ENCODE results near the gene GALNT8. TPM values are rescaled to one million over a fixed set of nuclear protein-coding genes. Genes with fewer than 3 reads are reported as not detected.
"Not testable (repeated sequence)": the region's sequence is repeated elsewhere in the genome, so short reads cannot be mapped to it uniquely, and the experiment has no call there.

GALNT8 gene
- polyA plus RNA-seq, 4 donors = 0.67 to 14.4 (median 6.8) TPM; not detected in 1

DNA sequence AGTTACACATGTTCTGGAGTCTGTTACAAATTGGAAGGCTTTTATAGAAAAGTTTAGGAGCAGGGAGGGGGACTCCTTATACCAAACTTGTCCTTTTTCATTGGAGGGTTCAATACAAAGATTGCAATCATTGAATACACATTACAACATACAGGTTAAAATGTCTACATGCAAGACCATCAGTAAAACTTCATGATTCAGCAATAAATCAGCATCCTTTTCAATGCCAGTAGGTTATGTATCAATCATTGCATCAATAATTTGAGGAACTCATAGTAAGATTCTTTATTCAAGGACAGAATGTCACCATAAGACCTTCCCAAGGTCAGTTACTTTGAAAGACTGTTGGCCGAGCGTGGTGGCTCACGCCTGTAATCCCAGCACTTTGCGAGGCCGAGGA, 16.5 kb upstream of the GALNT8 start:
- no peak for DNase-seq
- H3K36me3 ChIP-seq (ENCODE audit: control insufficient read depth in 3 of 3, insufficient read depth in 2 of 3, low read depth in 1 of 3, low read length in 3 of 3) = no peaks in the 10 kb centered on the region
- H3K27me3 ChIP-seq (ENCODE audit: control insufficient read depth in 3 of 3, insufficient read depth in 3 of 3, low read length in 3 of 3) = no peaks in the 10 kb centered on the region
- WGBS, 3 donors = 92 to 99% (median 94%) methylated on average over 5 of the region's 5 CpGs
- no peak overlapping the region for H3K27ac ChIP-seq (ENCODE audit: low read depth in 1 of 3, low read length in 2 of 3)
- no peaks in the 10 kb centered on the region for H3K9me3 ChIP-seq (ENCODE audit: control insufficient read depth in 2 of 2, insufficient read depth in 1 of 2, low read depth in 1 of 2, low read length in 1 of 2)
- H3K4me1 ChIP-seq (ENCODE audit: control insufficient read depth in 3 of 3, insufficient read depth in 2 of 3, low read depth in 1 of 3, low read length in 2 of 3) = no peaks in the 10 kb centered on the region
- no peak for FAIRE-seq
- no peak overlapping the region for H3K4me3 ChIP-seq (ENCODE audit: low read depth in 1 of 3, low read length in 3 of 3)

DNA sequence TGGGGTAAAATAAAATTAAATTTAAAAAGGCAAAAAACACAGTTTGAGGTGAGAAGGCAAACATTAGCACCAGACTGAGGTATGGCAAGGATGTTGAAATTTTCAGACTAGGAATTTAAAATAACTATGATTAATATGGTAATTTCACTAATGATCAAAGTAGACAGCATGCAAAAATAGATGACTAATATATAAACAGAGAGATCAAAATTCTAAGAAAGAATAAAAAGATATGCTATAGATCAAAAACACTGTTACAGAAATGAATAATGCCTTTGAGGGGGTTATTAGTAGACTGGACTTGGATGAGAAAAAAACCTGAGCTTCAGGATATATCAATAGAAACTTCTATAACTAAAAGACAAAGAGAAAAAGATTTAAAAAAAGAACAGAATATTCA, 14.4 kb upstream of the GALNT8 start:
- H3K36me3 ChIP-seq (ENCODE audit: control insufficient read depth in 3 of 3, insufficient read depth in 2 of 3, low read depth in 1 of 3, low read length in 3 of 3) = no peaks in the 10 kb centered on the region
- no peak overlapping the region for H3K4me3 ChIP-seq (ENCODE audit: low read depth in 1 of 3, low read length in 3 of 3)
- DNase-seq (no peak), FAIRE-seq (no peak)
- H3K9me3 ChIP-seq (ENCODE audit: control insufficient read depth in 2 of 2, insufficient read depth in 1 of 2, low read depth in 1 of 2, low read length in 1 of 2) = no peaks in the 10 kb centered on the region
- H3K4me1 ChIP-seq (ENCODE audit: control insufficient read depth in 3 of 3, insufficient read depth in 2 of 3, low read depth in 1 of 3, low read length in 2 of 3) = no peaks in the 10 kb centered on the region
- no peak overlapping the region for H3K27ac ChIP-seq (ENCODE audit: low read depth in 1 of 3, low read length in 2 of 3)
- no peaks in the 10 kb centered on the region for H3K27me3 ChIP-seq (ENCODE audit: control insufficient read depth in 3 of 3, insufficient read depth in 3 of 3, low read length in 3 of 3)

DNA sequence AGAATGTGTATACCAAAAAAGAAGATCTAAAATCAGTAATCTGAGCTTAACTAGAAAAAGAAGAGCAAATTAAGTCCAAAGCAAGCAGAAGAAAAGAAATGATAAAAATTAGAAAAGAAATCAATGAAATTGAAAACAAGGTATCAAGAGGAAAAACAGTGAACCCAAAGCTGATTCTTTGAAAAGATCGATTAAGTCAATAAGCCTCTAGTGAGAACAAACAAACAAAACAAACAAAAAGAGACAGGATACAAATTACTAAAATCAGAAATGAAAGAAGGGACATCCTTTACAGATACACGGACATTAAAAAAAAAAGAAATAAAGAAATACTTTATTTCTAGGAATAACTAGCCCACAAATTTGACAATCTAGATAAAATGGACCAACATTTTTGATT, 12.9 kb upstream of the GALNT8 start:
- Histone ChIP-seq H3K27me3 (ENCODE audit: control insufficient read depth in 3 of 3, insufficient read depth in 3 of 3, low read length in 3 of 3) (no peaks in the 10 kb centered on the region), H3K27ac (ENCODE audit: low read depth in 1 of 3, low read length in 2 of 3) (no peak overlapping the region), H3K36me3 (ENCODE audit: control insufficient read depth in 3 of 3, insufficient read depth in 2 of 3, low read depth in 1 of 3, low read length in 3 of 3) (no peaks in the 10 kb centered on the region), H3K4me3 (ENCODE audit: low read depth in 1 of 3, low read length in 3 of 3) (no peak overlapping the region), H3K9me3 (ENCODE audit: control insufficient read depth in 2 of 2, insufficient read depth in 1 of 2, low read depth in 1 of 2, low read length in 1 of 2) (no peaks in the 10 kb centered on the region), H3K4me1 (ENCODE audit: control insufficient read depth in 3 of 3, insufficient read depth in 2 of 3, low read depth in 1 of 3, low read length in 2 of 3) (no peaks in the 10 kb centered on the region)
- DNase-seq (no peak), FAIRE-seq (no peak)
- 49 to 76% (median 56%) methylated on average over 2 of the region's 2 CpGs for WGBS, 3 donors

DNA sequence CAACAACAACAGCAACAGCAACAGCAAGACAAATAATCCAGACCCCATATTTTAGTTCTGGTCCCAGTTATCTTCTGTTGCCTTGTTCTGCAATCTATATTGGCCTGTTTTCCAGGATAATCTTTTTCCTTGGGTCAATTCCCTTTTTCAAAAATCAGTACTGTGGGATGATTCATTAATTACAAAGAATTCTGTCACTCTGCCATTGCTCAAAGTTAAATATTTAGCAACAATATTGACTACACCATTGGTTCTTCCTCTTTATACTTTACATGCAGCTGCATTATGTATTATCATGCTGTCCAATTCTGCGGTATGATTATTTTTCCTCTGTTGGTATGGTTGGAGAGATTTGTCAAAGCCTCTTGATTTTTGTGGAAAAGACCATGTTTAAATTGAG, 10.1 kb upstream of the GALNT8 start:
- Histone ChIP-seq H3K4me3 (ENCODE audit: low read depth in 1 of 3, low read length in 3 of 3) (no peak overlapping the region), H3K36me3 (ENCODE audit: control insufficient read depth in 3 of 3, insufficient read depth in 2 of 3, low read depth in 1 of 3, low read length in 3 of 3) (no peaks in the 10 kb centered on the region), H3K4me1 (ENCODE audit: control insufficient read depth in 3 of 3, insufficient read depth in 2 of 3, low read depth in 1 of 3, low read length in 2 of 3) (no peaks in the 10 kb centered on the region), H3K9me3 (ENCODE audit: control insufficient read depth in 2 of 2, insufficient read depth in 1 of 2, low read depth in 1 of 2, low read length in 1 of 2) (no peaks in the 10 kb centered on the region), H3K27ac (ENCODE audit: low read depth in 1 of 3, low read length in 2 of 3) (no peak overlapping the region), H3K27me3 (ENCODE audit: control insufficient read depth in 3 of 3, insufficient read depth in 3 of 3, low read length in 3 of 3) (no peaks in the 10 kb centered on the region)
- no peak for FAIRE-seq
- 80 to 95% (median 81%) methylated on average over 1 of the region's 1 CpG for WGBS, 3 donors
- no peak for DNase-seq

DNA sequence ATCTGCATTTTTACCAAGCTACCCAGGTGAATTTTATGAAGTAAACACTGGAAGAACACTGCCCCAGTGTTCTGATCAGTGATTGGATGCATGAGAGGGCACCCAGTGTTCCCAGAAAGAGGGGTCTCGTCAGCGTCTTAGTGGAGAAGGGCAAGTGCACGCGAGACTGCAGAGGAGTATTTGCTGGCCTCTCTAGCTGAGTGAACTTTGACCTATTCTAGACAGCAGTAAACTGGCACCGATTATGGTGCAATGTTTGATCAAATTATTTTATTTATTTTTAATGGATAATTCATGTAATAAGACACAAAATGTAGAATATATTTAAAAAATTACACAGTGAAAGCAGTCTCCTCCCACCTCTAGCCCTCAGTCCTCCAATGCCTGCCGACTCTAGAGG, 5.3 kb upstream of the GALNT8 start:
- DNase-seq (peak in 1 of 2 donors; percentile 40), FAIRE-seq (no peak)
- no peak overlapping the region for H3K27ac ChIP-seq (ENCODE audit: low read depth in 1 of 3, low read length in 2 of 3)
- no peaks in the 10 kb centered on the region for H3K27me3 ChIP-seq (ENCODE audit: control insufficient read depth in 3 of 3, insufficient read depth in 3 of 3, low read length in 3 of 3)
- H3K4me1 ChIP-seq (ENCODE audit: control insufficient read depth in 3 of 3, insufficient read depth in 2 of 3, low read depth in 1 of 3, low read length in 2 of 3) = peaks cover 0 to 4% (median 0%) of the 10 kb centered on the region in 3 donors
- H3K4me3 ChIP-seq (ENCODE audit: low read depth in 1 of 3, low read length in 3 of 3) = no peak overlapping the region
- H3K36me3 ChIP-seq (ENCODE audit: control insufficient read depth in 3 of 3, insufficient read depth in 2 of 3, low read depth in 1 of 3, low read length in 3 of 3) = no peaks in the 10 kb centered on the region
- WGBS, 3 donors = 19 to 59% (median 44%) methylated on average over 6 of the region's 6 CpGs
- no peaks in the 10 kb centered on the region for H3K9me3 ChIP-seq (ENCODE audit: control insufficient read depth in 2 of 2, insufficient read depth in 1 of 2, low read depth in 1 of 2, low read length in 1 of 2)

DNA sequence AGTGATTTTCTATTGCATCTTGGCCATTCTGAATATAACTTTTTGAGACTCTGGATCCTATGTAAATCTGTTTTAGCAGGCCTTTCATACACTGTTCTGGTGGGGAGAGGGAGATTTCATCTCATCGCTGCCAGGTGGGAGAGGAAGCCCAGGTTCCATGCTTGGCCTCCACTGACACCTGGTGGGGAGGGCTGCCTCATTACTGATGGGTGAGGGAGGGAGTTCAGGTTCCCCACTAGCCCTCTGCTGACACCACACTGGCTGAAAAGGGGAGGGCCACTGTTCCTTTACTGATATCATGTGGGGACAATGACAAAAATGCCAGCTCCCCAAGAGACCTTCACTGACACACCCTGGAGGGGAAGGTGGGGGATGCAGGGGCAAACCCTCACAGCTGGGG, 2.4 kb upstream of the GALNT8 start:
- H3K27ac ChIP-seq (ENCODE audit: low read depth in 1 of 3, low read length in 2 of 3) = no peak overlapping the region
- H3K4me3 ChIP-seq (ENCODE audit: low read depth in 1 of 3, low read length in 3 of 3) = no peak overlapping the region
- no peaks in the 10 kb centered on the region for H3K36me3 ChIP-seq (ENCODE audit: control insufficient read depth in 3 of 3, insufficient read depth in 2 of 3, low read depth in 1 of 3, low read length in 3 of 3)
- DNase-seq (no peak), FAIRE-seq (no peak)
- H3K9me3 ChIP-seq (ENCODE audit: control insufficient read depth in 2 of 2, insufficient read depth in 1 of 2, low read depth in 1 of 2, low read length in 1 of 2) = no peaks in the 10 kb centered on the region
- H3K27me3 ChIP-seq (ENCODE audit: control insufficient read depth in 3 of 3, insufficient read depth in 3 of 3, low read length in 3 of 3) = no peaks in the 10 kb centered on the region
- peaks cover 0 to 14% (median 0%) of the 10 kb centered on the region in 3 donors for H3K4me1 ChIP-seq (ENCODE audit: control insufficient read depth in 3 of 3, insufficient read depth in 2 of 3, low read depth in 1 of 3, low read length in 2 of 3)
- 98 to 100% (median 100%) methylated on average over 1 of the region's 1 CpG for WGBS, 3 donors

DNA sequence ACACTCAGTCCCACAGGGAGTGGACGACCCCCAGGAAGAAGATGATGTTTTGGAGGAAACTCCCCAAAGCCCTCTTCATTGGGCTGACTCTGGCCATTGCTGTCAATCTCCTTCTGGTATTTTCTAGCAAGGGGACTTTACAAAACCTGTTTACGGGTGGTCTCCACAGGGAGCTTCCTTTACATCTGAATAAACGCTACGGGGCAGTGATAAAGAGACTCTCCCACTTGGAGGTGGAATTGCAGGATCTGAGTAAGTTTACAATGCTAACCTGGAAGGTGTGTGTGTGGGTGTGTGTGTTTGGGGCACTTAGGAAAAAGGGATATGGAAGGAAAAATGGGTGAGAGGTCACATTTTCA, 416 bp downstream of the GALNT8 start:
- peak overlapping the region in 1 of 3 donors; percentile 15 for H3K4me3 ChIP-seq (ENCODE audit: low read depth in 1 of 3, low read length in 3 of 3)
- no peaks in the 10 kb centered on the region for H3K9me3 ChIP-seq (ENCODE audit: control insufficient read depth in 2 of 2, insufficient read depth in 1 of 2, low read depth in 1 of 2, low read length in 1 of 2)
- peaks cover 0 to 14% (median 0%) of the 10 kb centered on the region in 3 donors for H3K4me1 ChIP-seq (ENCODE audit: control insufficient read depth in 3 of 3, insufficient read depth in 2 of 3, low read depth in 1 of 3, low read length in 2 of 3)
- no peaks in the 10 kb centered on the region for H3K36me3 ChIP-seq (ENCODE audit: control insufficient read depth in 3 of 3, insufficient read depth in 2 of 3, low read depth in 1 of 3, low read length in 3 of 3)
- no peak for FAIRE-seq
- H3K27me3 ChIP-seq (ENCODE audit: control insufficient read depth in 3 of 3, insufficient read depth in 3 of 3, low read length in 3 of 3) = no peaks in the 10 kb centered on the region
- WGBS, 3 donors = 21 to 41% (median 34%) methylated on average over 4 of the region's 4 CpGs
- peak overlapping the region in 2 of 3 donors; percentile 68 to 73 for H3K27ac ChIP-seq (ENCODE audit: low read depth in 1 of 3, low read length in 2 of 3)
- peak; percentile 14 to 44 for DNase-seq

DNA sequence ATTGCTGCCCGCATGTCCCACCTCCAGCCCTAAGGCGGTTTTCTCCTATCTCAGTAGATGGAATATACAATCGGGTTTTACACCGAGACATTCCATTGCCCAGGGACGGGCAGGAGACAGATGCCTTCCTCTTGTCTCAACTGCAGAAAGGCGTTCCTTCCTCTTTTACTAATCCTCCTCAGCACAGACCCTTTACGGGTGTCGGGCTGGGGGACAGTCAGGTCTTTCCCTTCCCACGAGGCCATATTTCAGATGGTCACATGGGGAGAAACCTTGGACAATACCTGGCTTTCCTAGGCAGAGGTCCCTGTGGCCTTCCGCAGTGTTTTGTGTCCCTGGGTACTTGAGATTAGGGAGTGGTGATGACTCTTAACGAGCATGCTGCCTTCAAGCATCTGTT, 1.4 kb downstream of the GALNT8 start:
- WGBS, 3 donors = 54 to 65% (median 64%) methylated on average over 6 to 9 of the region's 11 CpGs
- H3K4me1 ChIP-seq (ENCODE audit: control insufficient read depth in 3 of 3, insufficient read depth in 2 of 3, low read depth in 1 of 3, low read length in 2 of 3) = peaks cover 0 to 14% (median 0%) of the 10 kb centered on the region in 3 donors
- DNase-seq; FAIRE-seq; H3K36me3 ChIP-seq (ENCODE audit: control insufficient read depth in 3 of 3, insufficient read depth in 2 of 3, low read depth in 1 of 3, low read length in 3 of 3); H3K4me3 ChIP-seq (ENCODE audit: low read depth in 1 of 3, low read length in 3 of 3); H3K27me3 ChIP-seq (ENCODE audit: control insufficient read depth in 3 of 3, insufficient read depth in 3 of 3, low read length in 3 of 3); H3K9me3 ChIP-seq (ENCODE audit: control insufficient read depth in 2 of 2, insufficient read depth in 1 of 2, low read depth in 1 of 2, low read length in 1 of 2); H3K27ac ChIP-seq (ENCODE audit: low read depth in 1 of 3, low read length in 2 of 3): not testable (repeated sequence)

DNA sequence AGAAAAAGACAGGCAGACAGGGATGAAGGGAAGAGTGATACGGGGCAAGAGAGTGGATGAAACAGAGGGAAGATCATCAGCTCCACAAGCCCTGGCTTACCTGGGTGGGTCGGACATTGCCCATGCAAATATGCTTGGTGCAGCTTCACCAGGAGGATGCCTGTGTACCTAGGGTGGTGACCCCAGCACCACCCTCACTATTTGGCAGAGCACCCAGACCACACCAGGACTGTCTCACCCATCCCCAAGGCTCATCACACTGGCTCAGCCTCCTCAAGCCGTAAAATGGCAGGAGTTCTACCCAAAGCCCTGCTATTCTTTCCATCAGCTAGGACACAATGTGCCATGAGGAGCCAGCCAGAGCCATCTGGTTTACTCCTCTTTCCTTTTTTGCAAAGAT, 3.0 kb downstream of the GALNT8 start:
- Histone ChIP-seq H3K4me3 (ENCODE audit: low read depth in 1 of 3, low read length in 3 of 3) (no peak overlapping the region), H3K27ac (ENCODE audit: low read depth in 1 of 3, low read length in 2 of 3) (no peak overlapping the region), H3K36me3 (ENCODE audit: control insufficient read depth in 3 of 3, insufficient read depth in 2 of 3, low read depth in 1 of 3, low read length in 3 of 3) (no peaks in the 10 kb centered on the region), H3K4me1 (ENCODE audit: control insufficient read depth in 3 of 3, insufficient read depth in 2 of 3, low read depth in 1 of 3, low read length in 2 of 3) (peaks cover 0 to 14% (median 0%) of the 10 kb centered on the region in 3 donors), H3K27me3 (ENCODE audit: control insufficient read depth in 3 of 3, insufficient read depth in 3 of 3, low read length in 3 of 3) (no peaks in the 10 kb centered on the region), H3K9me3 (ENCODE audit: control insufficient read depth in 2 of 2, insufficient read depth in 1 of 2, low read depth in 1 of 2, low read length in 1 of 2) (no peaks in the 10 kb centered on the region)
- FAIRE-seq (no peak), DNase-seq (peak in 1 of 2 donors; percentile 35)
- WGBS, 3 donors = 85 to 93% (median 90%) methylated on average over 3 of the region's 3 CpGs

Measured in small intestine (tissue), 7 donors.